IPS-NIHi7 (cell line): ENCODE data around the gene SLC35G4.
"Not testable (repeated sequence)": the region's sequence is repeated elsewhere in the genome, so short reads cannot be mapped to it uniquely, and the experiment has no call there.

Experiments used
- DNase-seq: peaks from one replicate; pipeline ENCODE4 v3.0.0; 2012; ENCODE audit warnings: mixed read lengths; ENCODE audit errors: extremely low spot score

Gene SLC35G4

DNA sequence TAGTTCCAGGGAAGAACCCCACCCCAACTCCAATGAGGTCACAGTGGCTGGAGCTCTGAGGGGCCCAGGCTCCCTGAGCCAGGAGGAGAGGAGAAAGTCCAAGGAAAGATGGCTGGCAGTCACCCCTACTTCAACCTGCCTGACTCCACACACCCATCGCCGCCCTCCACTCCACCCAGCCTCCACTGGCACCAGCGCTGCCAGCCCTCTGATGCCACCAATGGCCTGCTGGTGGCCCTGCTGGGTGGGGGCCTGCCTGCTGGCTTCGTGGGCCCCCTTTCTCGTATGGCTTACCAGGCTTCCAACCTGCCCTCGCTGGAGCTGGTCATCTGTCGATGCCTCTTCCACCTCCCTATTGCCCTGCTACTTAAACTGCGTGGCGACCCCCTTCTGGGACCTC lies at the start of gene SLC35G4:
Gene SLC35G4 (plus strand): TSS at position 109 of the 400 bp plus-strand sequence. CDS start 0 bp downstream, at position 109.
- DNase-seq = not testable (repeated sequence)

- no peak for DNase-seq
Measured at GRCh38 chr18:11561293-11561692, 48.1 kb upstream of the SLC35G4 start.

- no peak for DNase-seq
Measured at GRCh38 chr18:11565716-11566115, 43.7 kb upstream of the SLC35G4 start.

DNA sequence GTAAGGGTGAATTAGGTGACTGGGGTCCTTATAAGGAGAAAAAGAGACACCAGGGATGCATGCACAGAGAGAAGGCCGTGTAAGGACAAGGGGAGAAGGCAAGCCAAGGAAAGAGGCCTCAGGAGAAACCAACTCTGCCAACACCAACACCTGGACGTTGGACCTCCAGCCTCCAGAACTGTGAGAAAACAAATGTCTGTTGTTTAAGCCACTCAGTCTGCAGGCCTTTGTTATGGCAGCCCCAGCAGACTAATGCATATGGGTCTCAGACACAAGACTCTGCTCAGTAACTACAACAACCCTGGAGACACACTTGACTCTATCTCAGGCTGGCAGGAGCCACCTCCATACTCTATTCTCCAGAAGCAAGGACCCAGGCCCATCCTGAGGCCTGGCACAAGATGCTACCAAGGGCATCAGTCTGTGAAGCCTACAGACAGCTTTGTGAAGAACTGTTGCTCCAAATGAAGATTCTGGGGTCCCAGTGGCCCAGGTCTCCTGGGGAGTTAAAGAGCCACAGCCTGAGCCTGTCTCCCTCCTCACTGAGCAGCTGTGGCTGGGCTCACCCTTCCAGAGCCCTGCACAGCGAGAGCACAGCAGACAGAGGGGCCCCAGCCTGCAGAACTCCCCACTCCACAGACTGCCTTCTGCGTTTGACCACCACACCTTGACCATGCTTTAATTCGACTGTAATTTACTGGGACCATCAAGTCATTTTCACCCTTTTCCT lies 43.0 kb upstream of the SLC35G4 start:
- DNase-seq = no peak

DNA sequence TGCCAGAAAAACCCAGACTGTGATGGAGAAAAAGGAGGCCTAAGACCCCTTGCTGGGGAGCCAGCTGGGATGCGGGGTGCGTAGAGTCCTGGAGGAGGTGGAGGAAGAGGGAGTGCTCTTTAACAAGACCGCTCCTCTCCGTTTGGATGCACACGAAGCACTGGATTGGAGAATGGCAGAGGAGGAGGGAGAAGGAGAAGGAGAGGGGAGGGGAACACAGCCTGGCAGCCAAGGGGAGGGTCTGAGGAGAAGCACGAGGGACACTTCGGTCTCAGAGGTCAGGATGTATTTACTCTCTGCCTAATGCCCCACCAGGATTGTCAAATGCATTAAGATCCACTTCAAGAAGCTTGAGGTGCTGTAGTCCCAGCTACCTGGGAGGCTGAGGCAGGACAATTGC lies 42.0 kb upstream of the SLC35G4 start:
- DNase-seq = no peak

DNA sequence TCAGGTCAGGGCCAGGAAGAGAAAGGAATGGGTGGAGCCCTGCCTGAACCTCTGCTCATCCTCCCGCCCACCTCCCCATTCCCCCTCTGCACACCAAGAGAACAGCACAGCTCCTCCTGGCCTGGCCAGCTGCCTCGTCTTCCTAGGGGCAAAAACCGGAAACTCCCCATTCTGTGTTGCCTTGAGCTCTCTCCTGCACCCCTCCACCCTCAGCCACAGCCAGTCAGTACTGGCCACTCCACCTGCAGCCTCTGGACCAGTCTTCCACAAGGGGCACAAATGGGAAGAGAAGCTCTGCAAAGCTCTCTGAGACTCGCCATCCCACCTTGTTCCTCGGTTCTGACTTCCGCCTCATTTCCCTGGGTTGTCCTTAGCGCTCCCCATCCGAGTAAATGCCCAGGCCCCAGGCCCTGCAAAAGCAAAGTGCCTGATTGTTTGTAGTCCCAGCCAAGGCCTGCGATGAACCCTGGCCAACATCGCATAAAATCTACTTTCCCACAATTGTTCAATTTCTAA lies 39.3 kb upstream of the SLC35G4 start:
- peak; percentile 16 for DNase-seq

- no peak for DNase-seq
Measured at GRCh38 chr18:11570769-11571412, 38.5 kb upstream of the SLC35G4 start.

DNA sequence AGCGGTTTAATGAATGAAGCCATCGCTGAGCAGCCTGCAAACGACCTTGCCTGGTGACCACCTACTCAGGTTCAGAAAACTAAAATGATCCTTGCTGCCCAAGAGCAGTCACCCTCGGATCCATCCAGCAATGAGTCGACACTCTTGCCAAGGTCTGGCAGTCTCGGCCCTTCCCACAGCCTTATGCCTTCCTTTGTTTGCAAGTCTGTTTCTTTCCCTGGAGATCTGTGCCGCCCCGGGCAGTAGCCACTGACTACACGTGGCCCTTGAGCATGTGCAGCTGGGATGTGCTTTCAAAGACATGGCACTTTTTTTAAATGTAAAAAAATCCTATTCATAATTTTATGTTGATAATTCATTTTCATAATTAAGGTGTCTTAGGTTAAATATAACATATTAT lies 37.2 kb upstream of the SLC35G4 start:
- DNase-seq = no peak

DNA sequence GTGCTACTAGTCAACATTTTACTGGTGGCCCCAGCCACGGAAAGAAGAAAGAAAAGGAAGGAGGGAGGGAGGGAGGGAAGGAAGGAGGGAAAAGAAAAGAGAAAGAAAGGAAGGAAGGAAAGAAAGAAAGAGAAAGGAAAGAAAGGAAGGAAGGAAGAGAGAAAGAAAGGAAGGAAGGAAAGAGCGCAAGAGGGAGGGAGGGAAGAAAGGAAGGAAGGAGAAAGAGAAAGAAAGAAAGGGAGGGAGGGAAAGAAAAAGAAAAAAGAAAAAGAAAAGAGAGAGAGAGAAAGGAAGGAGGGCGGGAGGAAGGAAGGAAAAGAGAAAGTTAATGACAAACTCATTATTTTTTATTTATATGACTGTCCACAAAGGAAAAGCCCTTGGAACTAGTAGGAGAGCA lies 34.9 kb upstream of the SLC35G4 start:
- no peak for DNase-seq

- no peak for DNase-seq
Measured at GRCh38 chr18:11577271-11578112, 31.9 kb upstream of the SLC35G4 start.

DNA sequence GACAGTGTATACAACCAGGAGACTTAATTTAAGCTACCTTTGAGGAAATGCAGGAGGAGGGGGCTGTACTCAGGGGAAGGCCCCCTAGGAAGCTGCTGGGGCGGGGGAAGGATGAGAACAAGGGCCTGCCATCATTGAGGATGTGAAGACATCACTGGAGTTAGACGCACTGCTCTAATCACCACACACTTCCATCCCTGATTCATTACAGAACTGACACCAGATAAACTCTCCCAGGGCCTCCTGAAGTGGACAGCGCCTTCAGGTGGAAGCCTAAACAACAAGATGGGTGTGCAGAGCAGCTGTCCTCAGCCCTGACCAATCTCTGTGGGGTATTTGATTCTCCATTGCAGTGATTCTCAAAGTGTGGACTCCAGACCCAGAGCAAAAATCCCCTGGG lies 30.6 kb upstream of the SLC35G4 start:
- DNase-seq = no peak

GRCh38 chr18:11579916-11580315 lies 29.5 kb upstream of the SLC35G4 start:
- DNase-seq = no peak

GRCh38 chr18:11581286-11581685 lies 28.1 kb upstream of the SLC35G4 start:
- DNase-seq = no peak

GRCh38 chr18:11585596-11585995 lies 23.8 kb upstream of the SLC35G4 start:
- DNase-seq = no peak

DNA sequence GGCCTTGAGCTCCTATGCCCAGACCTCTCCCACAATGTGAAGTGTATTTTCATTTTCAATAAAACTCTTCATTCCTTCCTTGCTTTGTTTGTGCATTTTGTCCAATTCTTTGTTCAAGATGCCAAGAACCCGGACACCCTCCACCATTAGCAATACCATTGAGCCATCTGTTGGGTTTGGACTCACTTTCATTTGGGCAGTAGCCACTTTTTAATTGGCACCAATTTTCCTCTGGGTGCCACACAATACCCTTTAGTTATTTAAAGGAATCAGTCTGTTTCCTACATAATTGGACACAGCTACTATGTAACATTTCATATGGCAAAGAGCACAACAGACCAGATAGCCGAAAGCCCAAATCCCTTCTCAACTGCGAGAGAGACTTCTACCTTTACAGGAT lies 22.5 kb upstream of the SLC35G4 start:
- DNase-seq = no peak

DNA sequence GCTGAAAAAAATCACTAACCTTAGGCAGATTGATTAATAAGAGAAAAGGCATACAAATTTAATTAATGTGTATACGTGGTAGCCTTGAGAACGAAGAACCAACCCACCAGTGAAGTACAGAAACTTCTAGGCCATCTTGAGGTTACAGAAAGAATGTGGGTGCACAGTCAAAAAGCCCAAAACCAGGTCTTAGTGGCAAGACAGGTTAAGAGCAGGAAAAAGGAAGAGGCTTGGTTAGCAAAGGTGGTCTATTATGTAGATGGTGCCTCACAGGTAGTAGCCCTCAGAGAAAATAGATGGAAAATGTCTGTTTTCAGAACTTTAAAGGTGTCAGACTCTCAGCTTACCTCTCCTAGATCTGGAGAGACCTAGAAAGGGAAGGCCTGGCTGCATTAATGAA lies 22.0 kb upstream of the SLC35G4 start:
- DNase-seq = no peak

DNA sequence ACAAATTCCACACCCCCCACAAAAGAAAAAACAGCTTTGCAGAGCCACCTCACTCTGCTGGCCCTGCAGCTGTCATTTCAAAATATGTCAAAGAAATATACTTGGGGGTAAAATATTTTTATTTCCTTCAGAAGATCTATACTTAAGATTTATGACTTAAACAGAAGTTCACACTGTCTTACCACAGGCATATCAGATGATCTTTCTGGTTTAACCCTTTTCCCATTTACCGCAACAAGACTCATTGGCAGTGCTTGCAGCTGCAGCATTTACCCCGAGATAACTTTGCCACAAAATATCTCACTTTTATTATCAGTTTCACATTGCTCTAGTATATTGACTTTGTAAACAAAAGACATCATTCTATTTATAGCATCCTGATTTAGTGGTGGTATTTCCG lies 21.6 kb upstream of the SLC35G4 start:
- no peak for DNase-seq

DNA sequence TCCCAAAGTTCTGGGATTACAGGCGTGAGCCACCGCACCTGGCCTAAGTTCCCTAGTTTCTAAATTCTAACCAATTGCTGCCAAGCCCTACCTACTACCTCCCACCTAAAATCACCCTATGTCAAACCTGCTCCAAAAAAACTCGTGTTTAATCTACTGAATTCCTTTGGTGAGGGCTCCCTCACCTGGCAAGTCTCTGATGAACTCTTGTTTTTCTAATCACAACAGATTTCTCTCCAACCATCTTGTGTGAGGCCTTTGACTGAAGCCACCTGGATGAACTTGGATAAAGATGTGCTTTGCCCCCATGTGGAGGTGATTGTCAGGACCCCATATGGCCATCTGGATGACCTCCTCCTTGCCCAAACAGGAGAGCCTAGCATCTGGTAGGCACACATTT lies 17.4 kb upstream of the SLC35G4 start:
- DNase-seq = peak; percentile 42

- no peak for DNase-seq
Measured at GRCh38 chr18:11600321-11600720, 9.1 kb upstream of the SLC35G4 start.

- no peak for DNase-seq
Measured at GRCh38 chr18:11607906-11608305, 1.5 kb upstream of the SLC35G4 start.

- DNase-seq = not testable (repeated sequence)
Measured at GRCh38 chr18:11608618-11609017, 778 bp upstream of the SLC35G4 start.

GRCh38 chr18:11613073-11613472 lies 3.7 kb downstream of the SLC35G4 start:
- not testable (repeated sequence) for DNase-seq
